Kidney (tissue), 14 donors: Measurements from ENCODE around the gene KLHL40. TPM values are rescaled to one million over a fixed set of nuclear protein-coding genes. Genes with fewer than 3 reads are reported as not detected.

ENCODE experiments used
- DNase-seq, 5 donors: peaks; one replicate each; pipeline ENCODE4 v3.0.0-alpha.2; 2013 to 2020
- FAIRE-seq: peaks from 2 replicates; lab custom pipeline; 2012; peaks lifted over from hg19 to GRCh38; lab: Jason Lieb, UNC
- H3K27ac ChIP-seq, 2 donors: one replicate each; pipeline ENCODE4 v1.7.0; 2013; ENCODE audit warnings: low read depth in 2 of 2, low read length in 2 of 2, inconsistent platforms in 1 of 2
- H3K27me3 ChIP-seq: one replicate; pipeline ENCODE4 v1.7.1; 2013; ENCODE audit warnings: low read length, inconsistent platforms; ENCODE audit not compliant: control insufficient read depth, insufficient read depth
- H3K36me3 ChIP-seq, 3 donors: one replicate each; pipeline versions ENCODE4 v1.7.0 to v1.7.1; 2013; ENCODE audit warnings: low read length in 3 of 3, control low read depth in 1 of 3, inconsistent platforms in 1 of 3; ENCODE audit not compliant: insufficient read depth in 3 of 3, control insufficient read depth in 2 of 3
- H3K4me1 ChIP-seq, 3 donors: one replicate each; pipeline versions ENCODE4 v1.7.0 to v1.7.1; 2013; ENCODE audit warnings: low read length in 3 of 3, inconsistent platforms in 1 of 3, low read depth in 1 of 3; ENCODE audit not compliant: control insufficient read depth in 2 of 3, insufficient read depth in 2 of 3
- H3K4me3 ChIP-seq, 3 donors: one replicate each; pipeline versions ENCODE4 v1.7.0 to v1.8.1; 2013; ENCODE audit warnings: low read length in 3 of 3, control low read depth in 1 of 3, inconsistent platforms in 1 of 3
- H3K9ac ChIP-seq, 3 donors: one replicate each; pipeline versions ENCODE4 v1.7.0 to v1.7.1; 2013; ENCODE audit warnings: low read length in 3 of 3, control low read depth in 1 of 3, inconsistent platforms in 1 of 3
- H3K9me3 ChIP-seq, 3 donors: one replicate each; pipeline versions ENCODE4 v1.7.0 to v1.7.1; 2013; ENCODE audit warnings: low read length in 3 of 3, control low read depth in 1 of 3, inconsistent platforms in 1 of 3; ENCODE audit not compliant: control insufficient read depth in 2 of 3, insufficient read depth in 1 of 3
- intact Hi-C: fragments of 100-400 bp; cut with DNase I; formaldehyde crosslinking; loops from one replicate; pipeline ENCODE4 v1.11.1; 2022
- polyA plus RNA-seq: library from polyadenylated mRNA; stranded (reverse); fragments of 350-450 nt; fragmentation: Illumina TruSeq; extraction: RNeasy Lipid Tissue Mini Kit (QIAGEN cat#74804); gene quantifications from one replicate; pipeline ENCODE4 v1.2.3, GENCODE V29; 2014; ENCODE audit warnings: low read depth, low replicate concordance; ENCODE audit not compliant: insufficient read depth
- total RNA-seq: library from RNA; stranded (reverse); fragmentation: NEBNext Ultra II Directional; extraction: Animal tissue kit (Norgen Biotek cat#: 25700); gene quantifications from one replicate; pipeline ENCODE4 v1.2.1, GENCODE V29; 2021
- TF ChIP-seq, protein P1 (sequence below): IDR thresholded peaks from 3 replicates; pipeline ENCODE4 v1.5.1; 2012; ENCODE audit warnings: mild to moderate bottlenecking, moderate library complexity, borderline replicate concordance; ENCODE audit not compliant: insufficient read depth; ENCODE audit errors: extremely low read depth
- donor health status: control.
- donor health status: control.
- donor health status: control.
- donor health status: control.
- donor health status: control.
- donor health status: DM: yes; HTN: yes; CAD: no.
- donor health status: Normal renal cell carcinoma (clear cell type).

The KLHL40 gene
- total and polyA plus RNA-seq, 2 donors from 2014 or later = not detected

DNA sequence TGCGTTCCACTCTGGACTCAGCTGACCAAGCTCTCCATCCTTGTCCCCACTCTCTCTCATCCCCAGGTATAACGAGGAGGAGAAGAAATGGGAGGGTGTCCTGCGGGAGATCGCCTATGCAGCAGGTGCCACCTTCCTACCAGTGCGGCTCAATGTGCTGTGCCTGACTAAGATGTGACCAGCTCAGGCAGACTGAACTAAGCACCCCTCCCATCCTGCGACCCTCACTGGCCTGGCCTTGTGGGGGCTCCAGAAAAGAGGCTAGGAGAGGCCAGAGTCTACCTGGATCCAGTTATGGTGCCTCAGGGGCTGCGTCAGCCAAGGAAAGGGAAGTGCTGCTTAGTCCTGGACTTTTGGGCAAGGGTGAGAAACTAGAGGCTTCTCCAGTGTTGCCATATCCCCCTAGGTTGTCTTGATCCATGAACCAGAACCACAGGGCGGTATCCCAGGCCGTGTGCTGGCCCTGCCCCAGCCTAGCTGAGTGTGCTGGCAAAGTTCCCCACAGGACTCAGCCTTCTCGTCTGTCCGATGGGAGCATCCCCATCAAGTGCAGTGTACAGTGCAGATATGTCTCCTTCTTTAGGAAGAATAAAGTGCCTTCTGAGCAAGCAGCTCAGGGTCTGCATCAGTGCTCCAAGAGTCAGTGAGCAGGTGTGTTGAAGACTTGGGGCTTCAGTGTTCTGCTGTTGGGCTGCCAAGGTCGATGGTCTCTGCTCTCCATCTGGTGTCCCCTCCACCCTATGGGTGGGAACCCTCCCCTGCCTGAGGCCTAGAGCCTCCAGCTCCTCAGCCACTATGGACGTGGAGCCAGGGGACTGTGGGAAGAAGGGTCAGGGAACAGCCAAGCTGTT, 6.7 kb downstream of the KLHL40 start:
- Histone ChIP-seq H3K27ac (no peak overlapping the region), H3K36me3 (no peaks in the 10 kb centered on the region), H3K27me3 (no peaks in the 10 kb centered on the region), H3K9ac (no peak overlapping the region), H3K9me3 (no peaks in the 10 kb centered on the region), H3K4me1 (no peaks in the 10 kb centered on the region), H3K4me3 (no peak overlapping the region)
- no peak for DNase-seq
- TF ChIP-seq, protein P1, sequence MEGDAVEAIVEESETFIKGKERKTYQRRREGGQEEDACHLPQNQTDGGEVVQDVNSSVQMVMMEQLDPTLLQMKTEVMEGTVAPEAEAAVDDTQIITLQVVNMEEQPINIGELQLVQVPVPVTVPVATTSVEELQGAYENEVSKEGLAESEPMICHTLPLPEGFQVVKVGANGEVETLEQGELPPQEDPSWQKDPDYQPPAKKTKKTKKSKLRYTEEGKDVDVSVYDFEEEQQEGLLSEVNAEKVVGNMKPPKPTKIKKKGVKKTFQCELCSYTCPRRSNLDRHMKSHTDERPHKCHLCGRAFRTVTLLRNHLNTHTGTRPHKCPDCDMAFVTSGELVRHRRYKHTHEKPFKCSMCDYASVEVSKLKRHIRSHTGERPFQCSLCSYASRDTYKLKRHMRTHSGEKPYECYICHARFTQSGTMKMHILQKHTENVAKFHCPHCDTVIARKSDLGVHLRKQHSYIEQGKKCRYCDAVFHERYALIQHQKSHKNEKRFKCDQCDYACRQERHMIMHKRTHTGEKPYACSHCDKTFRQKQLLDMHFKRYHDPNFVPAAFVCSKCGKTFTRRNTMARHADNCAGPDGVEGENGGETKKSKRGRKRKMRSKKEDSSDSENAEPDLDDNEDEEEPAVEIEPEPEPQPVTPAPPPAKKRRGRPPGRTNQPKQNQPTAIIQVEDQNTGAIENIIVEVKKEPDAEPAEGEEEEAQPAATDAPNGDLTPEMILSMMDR = no peak
- intact Hi-C loops = no loop called here
- FAIRE-seq = no peak

- FAIRE-seq (no peak), DNase-seq (no peak)
- Histone ChIP-seq H3K4me1 (no peaks in the 10 kb centered on the region), H3K27ac (no peak overlapping the region), H3K4me3 (no peak overlapping the region), H3K36me3 (no peaks in the 10 kb centered on the region), H3K27me3 (no peaks in the 10 kb centered on the region), H3K9ac (no peak overlapping the region), H3K9me3 (no peaks in the 10 kb centered on the region)
- intact Hi-C loops = no loop called here
- TF ChIP-seq, protein P1 = no peak
Observed at GRCh38 chr3:42692667-42693529, 7.6 kb downstream of the KLHL40 start.

- TF ChIP-seq, protein P1 = no peak
- Histone ChIP-seq H3K27ac (no peak overlapping the region), H3K4me3 (no peak overlapping the region), H3K4me1 (no peaks in the 10 kb centered on the region), H3K9me3 (no peaks in the 10 kb centered on the region), H3K27me3 (no peaks in the 10 kb centered on the region), H3K9ac (no peak overlapping the region), H3K36me3 (no peaks in the 10 kb centered on the region)
- intact Hi-C loops = no loop called here
- no peak for FAIRE-seq
- DNase-seq = no peak
Observed at GRCh38 chr3:42693530-42693930, 8.2 kb downstream of the KLHL40 start.
